ENCODE data around the gene KRT10.

The KRT10 gene

DNA sequence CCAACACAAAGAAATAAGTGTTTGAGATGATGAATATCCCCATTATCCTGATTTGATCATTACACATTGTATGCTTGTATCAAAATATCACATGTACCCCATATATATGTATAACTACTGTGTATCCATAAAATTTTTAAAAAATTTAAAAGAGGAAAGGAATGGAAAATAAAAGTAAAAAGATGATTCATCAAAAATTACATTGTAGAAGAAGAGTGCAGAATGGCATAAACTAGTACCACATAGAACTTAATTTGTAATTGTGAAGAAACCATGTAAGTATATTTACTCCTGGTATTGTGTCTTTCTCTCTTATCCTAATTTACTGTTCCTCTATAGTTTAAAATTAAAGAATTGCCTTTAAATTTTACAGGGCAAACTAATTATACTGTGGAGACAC, 11.5 kb upstream of the KRT10 start:
- TF ChIP-seq, protein P1, sequence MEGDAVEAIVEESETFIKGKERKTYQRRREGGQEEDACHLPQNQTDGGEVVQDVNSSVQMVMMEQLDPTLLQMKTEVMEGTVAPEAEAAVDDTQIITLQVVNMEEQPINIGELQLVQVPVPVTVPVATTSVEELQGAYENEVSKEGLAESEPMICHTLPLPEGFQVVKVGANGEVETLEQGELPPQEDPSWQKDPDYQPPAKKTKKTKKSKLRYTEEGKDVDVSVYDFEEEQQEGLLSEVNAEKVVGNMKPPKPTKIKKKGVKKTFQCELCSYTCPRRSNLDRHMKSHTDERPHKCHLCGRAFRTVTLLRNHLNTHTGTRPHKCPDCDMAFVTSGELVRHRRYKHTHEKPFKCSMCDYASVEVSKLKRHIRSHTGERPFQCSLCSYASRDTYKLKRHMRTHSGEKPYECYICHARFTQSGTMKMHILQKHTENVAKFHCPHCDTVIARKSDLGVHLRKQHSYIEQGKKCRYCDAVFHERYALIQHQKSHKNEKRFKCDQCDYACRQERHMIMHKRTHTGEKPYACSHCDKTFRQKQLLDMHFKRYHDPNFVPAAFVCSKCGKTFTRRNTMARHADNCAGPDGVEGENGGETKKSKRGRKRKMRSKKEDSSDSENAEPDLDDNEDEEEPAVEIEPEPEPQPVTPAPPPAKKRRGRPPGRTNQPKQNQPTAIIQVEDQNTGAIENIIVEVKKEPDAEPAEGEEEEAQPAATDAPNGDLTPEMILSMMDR (conservative IDR thresholded peaks at IDR 0.05; ENCODE audit: low read depth, low read length): no peak
- H3K4me3 ChIP-seq (ENCODE audit: low read depth, low read length): no peak overlapping the region
- DNase-seq (ENCODE audit: low read depth): no peak

DNA sequence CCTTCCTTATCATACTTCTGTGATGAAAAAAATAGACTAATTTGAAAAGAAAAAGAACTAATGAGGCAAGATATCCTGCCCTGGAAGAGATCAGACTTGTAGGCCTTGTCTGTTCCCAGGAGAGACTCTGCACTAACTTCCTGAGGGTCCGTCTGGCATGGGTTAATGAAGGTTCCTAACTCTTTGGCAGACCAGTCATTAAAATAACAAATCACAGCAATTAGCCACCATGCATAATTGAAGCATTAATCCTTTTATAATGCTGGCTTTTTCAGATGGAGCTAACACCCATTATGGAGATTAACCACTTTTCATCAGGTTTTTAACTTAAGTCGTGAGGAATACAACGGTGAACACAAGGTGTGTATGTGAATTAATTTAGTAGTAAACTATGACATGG, 10.4 kb upstream of the KRT10 start:
- no peak for DNase-seq (ENCODE audit: low read depth)
- TF ChIP-seq, protein P1 (conservative IDR thresholded peaks at IDR 0.05; ENCODE audit: low read depth, low read length): no peak
- H3K4me3 ChIP-seq (ENCODE audit: low read depth, low read length): no peak overlapping the region

DNA sequence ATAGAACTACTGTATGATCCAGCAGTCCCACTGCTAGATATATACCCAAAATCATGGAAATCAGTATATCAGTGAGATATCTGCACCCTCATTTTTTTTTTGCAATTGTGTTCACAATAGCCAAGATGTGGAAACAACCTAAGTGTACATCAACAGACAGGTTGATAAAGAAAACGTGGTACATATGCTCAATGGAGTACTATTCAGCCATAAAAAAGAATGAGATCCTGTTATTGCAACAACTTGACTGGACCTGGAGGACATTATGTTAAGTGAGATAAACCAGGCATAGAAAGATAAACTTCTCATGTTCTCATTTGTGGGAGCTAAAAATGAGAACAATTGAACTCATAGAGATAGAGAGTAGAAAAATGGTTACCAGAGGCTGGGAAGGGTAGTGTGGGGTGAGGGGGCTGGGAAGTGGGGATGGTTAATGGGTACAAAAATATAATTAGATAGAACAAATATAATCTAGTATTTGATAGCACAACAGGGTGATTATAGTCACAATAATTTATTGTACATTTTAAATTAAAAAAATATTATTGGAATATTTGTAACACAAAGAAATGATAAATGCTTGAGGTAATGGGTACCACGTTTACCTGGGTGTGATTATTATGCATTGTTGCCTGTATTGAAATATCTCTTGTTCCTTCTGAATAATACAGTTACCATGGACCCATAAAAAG, 7.8 kb upstream of the KRT10 start:
- no peak for DNase-seq (ENCODE audit: low read depth)
- TF ChIP-seq, protein P1 (conservative IDR thresholded peaks at IDR 0.05; ENCODE audit: low read depth, low read length): no peak
- H3K4me3 ChIP-seq (ENCODE audit: low read depth, low read length): no peak overlapping the region

DNA sequence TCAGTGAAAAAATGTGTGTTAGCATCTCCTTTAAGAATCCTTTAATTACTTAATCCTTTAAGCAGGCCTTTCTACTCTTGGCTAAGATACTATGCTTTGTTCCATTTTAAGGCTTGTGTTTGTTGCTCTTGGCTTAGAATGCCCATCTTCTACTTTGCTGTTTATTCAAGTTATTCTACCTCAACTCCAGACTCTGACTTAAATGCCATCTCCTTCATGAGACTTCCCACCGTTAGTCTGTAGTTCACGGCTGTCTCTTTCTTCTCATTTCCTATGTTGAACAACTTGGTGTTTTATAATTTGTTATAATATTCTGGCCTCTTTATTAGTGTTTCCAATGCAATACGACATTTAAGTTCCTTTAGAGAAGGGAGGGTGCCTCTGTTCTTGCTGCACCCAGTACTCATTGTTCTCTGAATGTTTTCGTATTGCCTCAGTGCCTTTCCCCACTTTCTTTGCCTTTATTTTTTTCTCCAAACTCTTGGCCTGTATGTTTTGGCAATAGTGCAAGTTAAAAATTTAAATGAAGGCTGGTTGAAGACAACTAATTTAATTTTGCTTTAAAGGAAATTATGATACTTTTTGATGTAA, 6.1 kb upstream of the KRT10 start:
- H3K4me3 ChIP-seq (ENCODE audit: low read depth, low read length): no peak overlapping the region
- DNase-seq (ENCODE audit: low read depth): peak; percentile 79
- TF ChIP-seq, protein P1 (conservative IDR thresholded peaks at IDR 0.05; ENCODE audit: low read depth, low read length): no peak

DNA sequence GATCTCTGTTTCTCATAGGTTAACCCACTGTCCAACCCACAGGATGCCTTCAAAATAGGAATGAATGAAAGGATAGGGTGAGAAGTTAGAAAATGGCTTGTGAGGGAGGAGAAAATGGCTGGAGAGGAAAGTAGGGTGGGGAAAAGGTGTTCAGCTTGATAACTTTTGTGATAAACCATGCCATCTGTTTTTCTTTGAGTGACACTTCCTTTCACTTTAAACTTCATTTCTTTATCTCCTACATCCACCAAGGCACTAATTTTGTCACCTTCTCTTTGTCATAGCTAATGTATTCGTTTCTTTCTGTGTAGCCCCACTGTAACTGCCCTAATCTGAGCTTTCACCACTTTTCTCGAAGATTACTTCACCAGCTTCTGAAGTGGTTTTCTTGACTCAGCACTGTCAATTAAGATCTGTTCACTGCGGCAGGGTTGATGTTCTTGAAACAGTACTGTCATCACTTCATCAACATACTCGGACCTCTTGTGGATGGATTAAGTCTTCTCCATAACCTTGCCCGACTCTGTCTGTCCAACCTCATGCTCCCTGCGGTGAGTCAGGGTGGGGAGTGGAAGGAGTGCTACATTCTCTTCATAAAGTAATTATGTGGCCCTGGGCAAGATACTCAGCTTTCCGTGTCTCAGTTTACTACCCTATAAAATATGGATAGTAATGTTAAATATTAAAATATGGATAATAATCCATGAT, 5.5 kb upstream of the KRT10 start:
- TF ChIP-seq, protein P1 (conservative IDR thresholded peaks at IDR 0.05; ENCODE audit: low read depth, low read length): no peak
- peak overlapping the region; percentile 6 for H3K4me3 ChIP-seq (ENCODE audit: low read depth, low read length)
- DNase-seq (ENCODE audit: low read depth): peak; percentile 88

DNA sequence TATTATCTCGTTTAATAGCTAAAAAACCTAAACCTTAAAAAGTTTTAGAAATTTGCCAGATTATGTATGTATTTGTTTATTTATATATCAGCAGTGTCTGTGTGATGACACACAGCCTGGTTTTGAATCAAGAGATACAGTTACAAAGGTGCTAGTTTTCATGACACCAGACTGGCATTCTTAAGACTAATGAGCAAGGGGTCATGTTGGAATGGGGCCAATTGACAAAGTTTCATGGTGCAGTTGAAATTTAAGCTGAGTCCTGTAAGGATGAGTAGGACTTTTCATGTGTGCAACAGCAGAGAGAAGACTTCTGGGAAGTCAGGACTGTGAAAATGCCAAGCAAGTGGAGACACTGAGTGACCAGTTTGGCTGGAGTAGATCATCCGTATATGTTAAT, 3.2 kb upstream of the KRT10 start:
- H3K4me3 ChIP-seq (ENCODE audit: low read depth, low read length): no peak overlapping the region
- DNase-seq (ENCODE audit: low read depth): peak; percentile 10
- TF ChIP-seq, protein P1 (conservative IDR thresholded peaks at IDR 0.05; ENCODE audit: low read depth, low read length): no peak

All from choroid plexus epithelial cell (primary cell).